AG04450 (cell line): ENCODE data around the gene PITRM1. TPM values are rescaled to one million over a fixed set of nuclear protein-coding genes. Genes with fewer than 3 reads are reported as not detected.

Source experiments
- CTCF ChIA-PET: fragments of 300-600, 350-600 bp; formaldehyde crosslinking; extraction: SDS; loops from one replicate; lab custom pipeline; 2022; ENCODE audit warnings: antibody characterized with exemption, inconsistent platforms; lab: Charles Lee
- POLR2A ChIA-PET: fragments of 350-600 bp; formaldehyde crosslinking; extraction: SDS; loops from one replicate; lab custom pipeline; 2021; ENCODE audit warnings: antibody characterized with exemption, inconsistent platforms; lab: Yijun Ruan, JAX
- DNase-seq: peaks from one replicate; pipeline ENCODE4 v3.0.0-alpha.2; 2011; ENCODE audit warnings: low read depth, low spot score
- H3K27ac ChIP-seq: one replicate; pipeline ENCODE4 v1.5.1; 2012; ENCODE audit warnings: low read depth, low read length, control low read depth
- H3K27me3 ChIP-seq: one replicate; pipeline ENCODE4 v1.6.0; 2012; ENCODE audit warnings: low read length; ENCODE audit not compliant: control insufficient read depth, insufficient read depth
- H3K4me3 ChIP-seq: 2 replicates; pipeline ENCODE4 v1.5.1; 2011; ENCODE audit warnings: mild to moderate bottlenecking, low read depth, low read length, control low read depth
- H3K9me3 ChIP-seq: 2 replicates; pipeline ENCODE4 v1.5.1; 2012; ENCODE audit warnings: low read length; ENCODE audit not compliant: control insufficient read depth, insufficient read depth
- CTCF ChIP-seq: IDR thresholded peaks from 2 replicates; pipeline ENCODE4 v1.5.1; 2011; ENCODE audit warnings: low read depth, low read length, control low read depth, inconsistent platforms
- polyA plus RNA-seq: library from polyadenylated mRNA; depleted of rRNA; stranded (reverse); fragments of >200 nt; gene quantifications from 2 replicates; pipeline ENCODE4 v1.2.3, GENCODE V29; 2011

Gene PITRM1
- polyA plus RNA-seq, 1 experiment: 52.8 TPM

GRCh38 chr10:3186368-3186767 lies 13.8 kb upstream of the PITRM1 start:
- Histone ChIP-seq H3K27ac (no peak overlapping the region), H3K27me3 (peaks cover 2% of the 10 kb centered on the region), H3K9me3 (peaks cover 7% of the 10 kb centered on the region), H3K4me3 (no peak overlapping the region)
- DNase-seq: no peak
- ChIA-PET POLR2A (no interaction called here), CTCF (interaction anchor here (1.2 kb wide), 1 partner anchor 10 kb away, joined by 6 read pairs; no protein-coding TSS in a partner anchor)
- no peak for TF ChIP-seq CTCF

- Histone ChIP-seq H3K27me3 (peaks cover 2% of the 10 kb centered on the region), H3K4me3 (no peak overlapping the region), H3K27ac (no peak overlapping the region), H3K9me3 (peaks cover 7% of the 10 kb centered on the region)
- CTCF ChIA-PET: interaction anchor here (1.2 kb wide), 1 partner anchor 11 kb away, joined by 6 read pairs; no protein-coding TSS in a partner anchor
- DNase-seq: no peak
- POLR2A ChIA-PET: no interaction called here
- no peak for TF ChIP-seq CTCF
Measured at GRCh38 chr10:3185386-3185785, 12.8 kb upstream of the PITRM1 start.

- no peak for TF ChIP-seq CTCF
- Histone ChIP-seq H3K9me3 (no peaks in the 10 kb centered on the region; the same call in 1 of the 2 replicates), H3K4me3 (no peak overlapping the region), H3K27ac (no peak overlapping the region), H3K27me3 (peaks cover 2% of the 10 kb centered on the region)
- ChIA-PET CTCF (interaction anchor here (0.8 to 1.4 kb wide), 3 partner anchors 13 to 17 kb away, joined by 3 read pairs; no protein-coding TSS in a partner anchor), POLR2A (no interaction called here)
- DNase-seq: no peak
Measured at GRCh38 chr10:3180355-3181025, 7.9 kb upstream of the PITRM1 start.

- H3K4me3 ChIP-seq: no peak overlapping the region
- TF ChIP-seq CTCF: no peak
- H3K9me3 ChIP-seq: no peaks in the 10 kb centered on the region
- ChIA-PET POLR2A (no interaction called here), CTCF (no interaction called here)
- no peak for DNase-seq
- no peak overlapping the region for H3K27ac ChIP-seq
- peaks cover 2% of the 10 kb centered on the region for H3K27me3 ChIP-seq
Measured at GRCh38 chr10:3179174-3179573, 6.6 kb upstream of the PITRM1 start.

GRCh38 chr10:3178042-3178441 lies 5.5 kb upstream of the PITRM1 start:
- ChIA-PET CTCF (no interaction called here), POLR2A (no interaction called here)
- no peak overlapping the region for H3K4me3 ChIP-seq
- peaks cover 2% of the 10 kb centered on the region for H3K27me3 ChIP-seq
- peaks cover 8% of the 10 kb centered on the region; the same call in 1 of the 2 replicates for H3K9me3 ChIP-seq
- TF ChIP-seq CTCF: no peak
- H3K27ac ChIP-seq: no peak overlapping the region
- DNase-seq: no peak
